Tibial artery (tissue), 4 donors: Measurements from ENCODE around the gene CTAGE1.

Experiments
- DNase-seq, 2 donors: peaks; one replicate each; pipeline ENCODE4 v3.0.0-alpha.2; 2019
- H3K27ac ChIP-seq, 2 donors: fragments of 200-600 bp; sonication (generic) in 1 of 2; 1 replicate in 1 of 2; 2 replicates in 1 of 2; pipeline ENCODE4 v1.5.1; 2018 to 2019; ENCODE audit warnings: mild to moderate bottlenecking in 1 of 2
- H3K27me3 ChIP-seq, 2 donors: fragments of 200-600 bp; sonication (generic) in 1 of 2; one replicate each; pipeline versions ENCODE4 v1.5.1 to v1.6.0; 2016 to 2019
- H3K36me3 ChIP-seq, 3 donors: fragments of 200-600 bp; sonication (generic) in 2 of 3; one replicate each; pipeline ENCODE4 v1.5.1; 2016 to 2019; ENCODE audit warnings: mild to moderate bottlenecking in 2 of 3
- H3K4me1 ChIP-seq, 4 donors: fragments of 200-600 bp; sonication (generic) in 2 of 4; 1 replicate in 3 of 4; 2 replicates in 1 of 4; pipeline ENCODE4 v1.5.1; 2016 to 2019
- H3K4me3 ChIP-seq, 2 donors: fragments of 200-600 bp; sonication (generic) in 1 of 2; 1 replicate in 1 of 2; 2 replicates in 1 of 2; pipeline ENCODE4 v1.5.1; 2018 to 2019; ENCODE audit warnings: mild to moderate bottlenecking in 2 of 2
- H3K9me3 ChIP-seq, 3 donors: fragments of 200-600 bp; sonication (generic) in 1 of 3; one replicate each; pipeline ENCODE4 v1.5.1; 2016 to 2019
- CTCF ChIP-seq, 2 experiments: fragments of 200-600 bp in 1 of 2; fragments of 450-650 bp in 1 of 2; IDR thresholded peaks; one replicate each; pipeline ENCODE4 v1.5.1; 2017 to 2019; ENCODE audit warnings: antibody characterized with exemption in 2 of 2, mild to moderate bottlenecking in 1 of 2, moderate library complexity in 1 of 2
- intact Hi-C: fragments of 100-400 bp; cut with DNase I; formaldehyde crosslinking; loops from one replicate; pipeline ENCODE4 v1.15.0; 2023; ENCODE audit warnings: low total_unique reads

CTAGE1 gene

GRCh38 chr18:22447792-22448191, 30.1 kb upstream of the CTAGE1 start:
- H3K27ac ChIP-seq: no peak overlapping the region
- H3K36me3 ChIP-seq: no peaks in the 10 kb centered on the region
- DNase-seq: no peak
- no peak for TF ChIP-seq CTCF (IDR thresholded peaks at IDR 0.05)
- no peak overlapping the region for H3K4me3 ChIP-seq
- H3K9me3 ChIP-seq: peaks cover 0 to 8% (median 5%) of the 10 kb centered on the region in 3 donors
- H3K27me3 ChIP-seq: no peaks in the 10 kb centered on the region
- peaks cover 0 to 11% (median 5%) of the 10 kb centered on the region in 4 donors for H3K4me1 ChIP-seq
- intact Hi-C loops: no loop called here

- Histone ChIP-seq H3K9me3 (peaks cover 0 to 8% (median 5%) of the 10 kb centered on the region in 3 donors), H3K36me3 (no peaks in the 10 kb centered on the region), H3K27ac (no peak overlapping the region), H3K4me1 (peaks cover 0 to 2% (median under 1%) of the 10 kb centered on the region in 4 donors), H3K4me3 (no peak overlapping the region), H3K27me3 (no peaks in the 10 kb centered on the region)
- no peak for DNase-seq
- no peak for TF ChIP-seq CTCF (IDR thresholded peaks at IDR 0.05)
- intact Hi-C loops: no loop called here
Observed at GRCh38 chr18:22446911-22447310, 29.2 kb upstream of the CTAGE1 start.

GRCh38 chr18:22446325-22446724, 28.6 kb upstream of the CTAGE1 start:
- no peak overlapping the region for H3K4me3 ChIP-seq
- no peak overlapping the region for H3K27ac ChIP-seq
- no peak for DNase-seq
- TF ChIP-seq CTCF (IDR thresholded peaks at IDR 0.05): no peak
- H3K36me3 ChIP-seq: no peaks in the 10 kb centered on the region
- peaks cover 0 to 8% (median 5%) of the 10 kb centered on the region in 3 donors for H3K9me3 ChIP-seq
- intact Hi-C loops: no loop called here
- no peaks in the 10 kb centered on the region for H3K27me3 ChIP-seq
- no peaks in the 10 kb centered on the region for H3K4me1 ChIP-seq

- H3K27ac ChIP-seq: no peak overlapping the region
- H3K4me1 ChIP-seq: no peaks in the 10 kb centered on the region
- intact Hi-C loops: no loop called here
Observed at GRCh38 chr18:22441638-22442037, 23.9 kb upstream of the CTAGE1 start.

GRCh38 chr18:22439447-22439846, 21.7 kb upstream of the CTAGE1 start:
- Histone ChIP-seq H3K9me3 (no peaks in the 10 kb centered on the region), H3K27me3 (no peaks in the 10 kb centered on the region), H3K4me3 (no peak overlapping the region), H3K36me3 (no peaks in the 10 kb centered on the region), H3K4me1 (no peaks in the 10 kb centered on the region), H3K27ac (no peak overlapping the region)
- no peak for TF ChIP-seq CTCF (IDR thresholded peaks at IDR 0.05)
- DNase-seq: no peak
- intact Hi-C loops: loop anchor here (10.0 kb wide), 1 partner anchor 55 kb away; no protein-coding TSS in a partner anchor

More at GRCh38 chr18:22441638-22442037, 23.9 kb upstream of the CTAGE1 start:
- Histone ChIP-seq H3K4me3 (no peak overlapping the region), H3K36me3 (no peaks in the 10 kb centered on the region), H3K9me3 (no peaks in the 10 kb centered on the region), H3K27me3 (no peaks in the 10 kb centered on the region)
- DNase-seq: no peak
- TF ChIP-seq CTCF (IDR thresholded peaks at IDR 0.05): no peak

GRCh38 chr18:22436136-22436535, 18.4 kb upstream of the CTAGE1 start:
- Histone ChIP-seq H3K27me3 (no peaks in the 10 kb centered on the region), H3K9me3 (no peaks in the 10 kb centered on the region), H3K4me3 (no peak overlapping the region), H3K4me1 (peaks cover 0 to 13% (median 11%) of the 10 kb centered on the region in 4 donors), H3K27ac (no peak overlapping the region), H3K36me3 (no peaks in the 10 kb centered on the region)
- no peak for TF ChIP-seq CTCF (IDR thresholded peaks at IDR 0.05)
- DNase-seq: no peak
- intact Hi-C loops: loop anchor here (2.0 to 10.0 kb wide), 2 partner anchors 27 to 59 kb away; no protein-coding TSS in a partner anchor
